Liver (tissue), 9 donors: ENCODE results near the gene MC2R. TPM values are rescaled to one million over a fixed set of nuclear protein-coding genes. Genes with fewer than 3 reads are reported as not detected.

Source experiments
- DNase-seq: peaks from one replicate; pipeline ENCODE4 v3.0.0-alpha.2; 2017; ENCODE audit warnings: low spot score
- H3K27ac ChIP-seq, 2 donors: one replicate each; pipeline ENCODE4 v1.7.0; 2013; ENCODE audit warnings: inconsistent platforms in 2 of 2, low read length in 2 of 2, control low read depth in 1 of 2, low read depth in 1 of 2, mild to moderate bottlenecking in 1 of 2
- H3K27me3 ChIP-seq, 4 donors: one replicate each; pipeline versions ENCODE4 v1.6.1 to v1.7.0; 2013; ENCODE audit warnings: low read length in 3 of 4, inconsistent platforms in 1 of 4, mild to moderate bottlenecking in 1 of 4, moderate library complexity in 1 of 4; ENCODE audit not compliant: control insufficient read depth in 4 of 4, insufficient read depth in 4 of 4
- H3K36me3 ChIP-seq, 4 donors: one replicate each; pipeline versions ENCODE4 v1.6.1 to v1.7.0; 2013; ENCODE audit warnings: low read length in 3 of 4, mild to moderate bottlenecking in 3 of 4, low read depth in 1 of 4, moderate library complexity in 1 of 4; ENCODE audit not compliant: control insufficient read depth in 4 of 4, insufficient read depth in 3 of 4
- H3K4me1 ChIP-seq, 4 donors: one replicate each; pipeline versions ENCODE4 v1.6.1 to v1.7.0; 2013; ENCODE audit warnings: low read length in 3 of 4, mild to moderate bottlenecking in 3 of 4, moderate library complexity in 1 of 4; ENCODE audit not compliant: control insufficient read depth in 4 of 4, insufficient read depth in 4 of 4
- H3K4me3 ChIP-seq, 3 donors: one replicate each; pipeline versions ENCODE4 v1.6.1 to v1.7.0; 2013; ENCODE audit warnings: low read length in 3 of 3, control low read depth in 1 of 3, low read depth in 1 of 3, mild to moderate bottlenecking in 1 of 3
- H3K9ac ChIP-seq, 2 donors: one replicate each; pipeline ENCODE4 v1.7.0; 2013; ENCODE audit warnings: low read length in 2 of 2, mild to moderate bottlenecking in 2 of 2, moderate library complexity in 2 of 2, control low read depth in 1 of 2, low read depth in 1 of 2
- H3K9me3 ChIP-seq, 4 donors: one replicate each; pipeline versions ENCODE4 v1.6.1 to v1.7.0; 2013; ENCODE audit warnings: low read length in 3 of 4; ENCODE audit not compliant: control insufficient read depth in 4 of 4
- EGR1 ChIP-seq, 2 donors: IDR thresholded peaks; 2 replicates each; pipeline ENCODE4 v1.6.1; 2016 to 2018; ENCODE audit warnings: antibody characterized with exemption in 2 of 2, low read depth in 2 of 2
- FOXA1 ChIP-seq: IDR thresholded peaks from 2 replicates; pipeline ENCODE4 v1.6.1; 2016; ENCODE audit warnings: antibody characterized with exemption
- FOXA2 ChIP-seq: IDR thresholded peaks from 2 replicates; pipeline ENCODE4 v1.6.1; 2016; ENCODE audit warnings: antibody characterized with exemption
- GABPA ChIP-seq, 2 donors: IDR thresholded peaks in 1 of 2; conservative IDR thresholded peaks in 1 of 2; 2 replicates each; pipeline ENCODE4 v1.6.1; 2016; ENCODE audit warnings: antibody characterized with exemption in 2 of 2, mild to moderate bottlenecking in 1 of 2, moderate library complexity in 1 of 2
- HNF4A ChIP-seq, 2 donors: conservative IDR thresholded peaks; 2 replicates each; pipeline ENCODE4 v1.6.1; 2016; ENCODE audit warnings: antibody characterized with exemption in 2 of 2, mild to moderate bottlenecking in 2 of 2
- HNF4G ChIP-seq: IDR thresholded peaks from 2 replicates; pipeline ENCODE4 v1.6.1; 2016; ENCODE audit warnings: antibody characterized with exemption
- JUND ChIP-seq, 2 donors: IDR thresholded peaks; 2 replicates each; pipeline ENCODE4 v1.6.1; 2016; ENCODE audit warnings: antibody characterized with exemption in 2 of 2
- MAX ChIP-seq: IDR thresholded peaks from 2 replicates; pipeline ENCODE4 v1.6.1; 2016; ENCODE audit warnings: antibody characterized with exemption
- NR2F2 ChIP-seq: IDR thresholded peaks from 2 replicates; pipeline ENCODE4 v1.6.1; 2016; ENCODE audit warnings: antibody characterized with exemption
- RAD21 ChIP-seq, 2 donors: IDR thresholded peaks; 2 replicates each; pipeline ENCODE4 v1.6.1; 2016; ENCODE audit warnings: antibody characterized with exemption in 2 of 2, mild to moderate bottlenecking in 2 of 2
- REST ChIP-seq: IDR thresholded peaks from 2 replicates; pipeline ENCODE4 v1.6.1; 2016; ENCODE audit warnings: antibody characterized with exemption, mild to moderate bottlenecking
- RXRA ChIP-seq, 2 donors: IDR thresholded peaks; 2 replicates each; pipeline ENCODE4 v1.6.1; 2017 to 2018; ENCODE audit warnings: antibody characterized with exemption in 2 of 2, mild to moderate bottlenecking in 1 of 2
- SP1 ChIP-seq: IDR thresholded peaks from 2 replicates; pipeline ENCODE4 v1.6.1; 2018; ENCODE audit warnings: antibody characterized with exemption, mild to moderate bottlenecking
- TAF1 ChIP-seq: conservative IDR thresholded peaks from 2 replicates; pipeline ENCODE4 v1.6.1; 2016; ENCODE audit warnings: antibody characterized with exemption, mild to moderate bottlenecking
- YY1 ChIP-seq: IDR thresholded peaks from 2 replicates; pipeline ENCODE4 v1.6.1; 2016; ENCODE audit warnings: antibody characterized with exemption, mild to moderate bottlenecking
- WGBS: extraction: QIAGEN DNeasy Blood & Tissue Kit; methylation state at CpG from one replicate; pipeline ENCODE4 v1.1.7; 2013; 5-methylcytosine and 5-hydroxymethylcytosine counted together
- polyA plus RNA-seq, 2 donors: library from polyadenylated mRNA; stranded (reverse) in 1 of 2; unstranded in 1 of 2; fragments of 200-250 nt in 1 of 2; fragments of >200 nt in 1 of 2; fragmentation: Nextera tagmentation in 1 of 2; extraction: Ambion mirVana in 1 of 2; gene quantifications; one replicate each; pipeline versions ENCODE4 v1.2.1 to v1.2.3, GENCODE V29; 2013 to 2015
- total RNA-seq, 2 donors: library from RNA; depleted of rRNA; stranded (reverse); fragments of >200 nt; gene quantifications; one replicate each; pipeline ENCODE4 v1.2.3, GENCODE V29; 2014
- TF ChIP-seq, protein P1 (sequence below): IDR thresholded peaks from 2 replicates; pipeline ENCODE4 v1.6.1; 2016; ENCODE audit warnings: antibody characterized with exemption
- TF ChIP-seq, protein P2 (sequence below): IDR thresholded peaks from 2 replicates; pipeline ENCODE4 v1.6.1; 2016; ENCODE audit warnings: antibody characterized with exemption
- TF ChIP-seq, protein P3 (sequence below): fragments of 150-350 bp; IDR thresholded peaks from 2 replicates; pipeline ENCODE4 v1.5.1; 2017; ENCODE audit warnings: improper control_type of control experiment, low read depth, low read length; ENCODE audit not compliant: missing input control
- donor health status: healthy.
- donor health status: healthy.
- donor health status: healthy.
- donor health status: healthy.
- donor health status: healthy.

MC2R gene
- total and polyA plus RNA-seq, 4 donors: not detected

GRCh38 chr18:13943338-13943737, 28.0 kb upstream of the MC2R start (continued):
- TF ChIP-seq MAX (no peak), YY1 (no peak), EGR1 (IDR thresholded peaks at IDR 0.05; ENCODE audit: low read depth in 2 of 2) (no peak)

DNA sequence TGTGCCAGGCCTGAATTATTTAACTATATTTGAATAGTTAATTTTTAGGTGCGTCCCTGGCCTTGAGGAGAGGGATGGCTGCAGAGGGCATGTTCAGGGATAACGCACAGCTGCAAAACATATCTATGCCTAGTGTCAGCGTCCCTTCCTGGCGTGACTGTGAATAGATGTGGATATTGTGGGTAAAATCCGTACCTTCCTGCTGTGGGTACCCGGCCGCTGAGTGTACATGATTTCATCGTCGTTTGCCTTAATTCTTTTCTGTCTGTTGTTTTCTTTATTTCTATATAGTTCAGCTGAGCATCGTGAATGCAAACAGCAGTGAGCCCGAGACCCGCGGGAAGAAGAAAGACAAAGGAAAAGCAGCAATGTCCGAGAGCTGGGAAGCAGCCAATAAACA, 25.0 kb upstream of the MC2R start:
- WGBS: 88% methylated on average over 14 of the region's 14 CpGs

GRCh38 chr18:13934676-13935075, 19.3 kb upstream of the MC2R start:
- no peaks in the 10 kb centered on the region for H3K36me3 ChIP-seq
- no peak overlapping the region for H3K27ac ChIP-seq
- H3K4me1 ChIP-seq: no peaks in the 10 kb centered on the region
- no peak overlapping the region for H3K4me3 ChIP-seq
- TF ChIP-seq TAF1: no peak
- TF ChIP-seq, protein P1, sequence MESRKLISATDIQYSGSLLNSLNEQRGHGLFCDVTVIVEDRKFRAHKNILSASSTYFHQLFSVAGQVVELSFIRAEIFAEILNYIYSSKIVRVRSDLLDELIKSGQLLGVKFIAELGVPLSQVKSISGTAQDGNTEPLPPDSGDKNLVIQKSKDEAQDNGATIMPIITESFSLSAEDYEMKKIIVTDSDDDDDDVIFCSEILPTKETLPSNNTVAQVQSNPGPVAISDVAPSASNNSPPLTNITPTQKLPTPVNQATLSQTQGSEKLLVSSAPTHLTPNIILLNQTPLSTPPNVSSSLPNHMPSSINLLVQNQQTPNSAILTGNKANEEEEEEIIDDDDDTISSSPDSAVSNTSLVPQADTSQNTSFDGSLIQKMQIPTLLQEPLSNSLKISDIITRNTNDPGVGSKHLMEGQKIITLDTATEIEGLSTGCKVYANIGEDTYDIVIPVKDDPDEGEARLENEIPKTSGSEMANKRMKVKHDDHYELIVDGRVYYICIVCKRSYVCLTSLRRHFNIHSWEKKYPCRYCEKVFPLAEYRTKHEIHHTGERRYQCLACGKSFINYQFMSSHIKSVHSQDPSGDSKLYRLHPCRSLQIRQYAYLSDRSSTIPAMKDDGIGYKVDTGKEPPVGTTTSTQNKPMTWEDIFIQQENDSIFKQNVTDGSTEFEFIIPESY: no peak
- no peak for TF ChIP-seq MAX
- no peaks in the 10 kb centered on the region for H3K27me3 ChIP-seq
- DNase-seq: no peak
- WGBS: 87% methylated on average over 6 of the region's 6 CpGs
- H3K9ac ChIP-seq: no peak overlapping the region
- H3K9me3 ChIP-seq: peaks cover 0 to 3% (median 0%) of the 10 kb centered on the region in 4 donors

More for the DNA sequence above, 25.0 kb upstream of the MC2R start:
- Histone ChIP-seq H3K4me3 (no peak overlapping the region), H3K4me1 (no peaks in the 10 kb centered on the region), H3K27me3 (no peaks in the 10 kb centered on the region), H3K36me3 (no peaks in the 10 kb centered on the region), H3K27ac (no peak overlapping the region), H3K9ac (no peak overlapping the region), H3K9me3 (no peaks in the 10 kb centered on the region)
- TF ChIP-seq HNF4A (conservative IDR thresholded peaks at IDR 0.05) (no peak), TAF1 (no peak), RAD21 (IDR thresholded peaks at IDR 0.05) (no peak), GABPA (IDR thresholded peaks at IDR 0.05 in 1 of 2, conservative IDR thresholded peaks at IDR 0.05 in 1 of 2) (no peak), RXRA (IDR thresholded peaks at IDR 0.05) (no peak), FOXA2 (no peak), JUND (IDR thresholded peaks at IDR 0.05) (no peak)
- DNase-seq: no peak

DNA sequence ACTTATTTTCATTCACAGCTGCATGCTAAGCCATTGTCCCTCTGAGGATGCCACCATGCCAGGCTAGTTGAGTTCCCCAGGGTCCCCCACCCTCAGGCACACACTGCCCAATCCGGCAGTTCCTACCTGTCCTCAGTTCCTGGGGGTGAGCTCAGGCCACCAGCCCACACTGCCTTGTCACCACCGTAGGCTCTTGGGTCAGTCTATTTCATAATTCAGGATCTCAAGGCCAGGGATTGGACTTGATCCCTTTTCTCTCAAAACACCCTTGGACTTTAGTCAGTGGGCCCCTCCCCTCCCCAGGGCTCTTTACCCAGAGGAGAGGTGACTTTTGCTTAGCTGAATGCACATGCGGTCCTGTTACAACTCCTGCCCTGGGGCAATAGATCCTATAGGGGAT, 18.7 kb upstream of the MC2R start:
- Histone ChIP-seq H3K4me1 (no peaks in the 10 kb centered on the region), H3K9ac (no peak overlapping the region), H3K9me3 (peaks cover 1 to 7% (median 5%) of the 10 kb centered on the region in 4 donors), H3K27ac (no peak overlapping the region), H3K36me3 (no peaks in the 10 kb centered on the region), H3K4me3 (no peak overlapping the region), H3K27me3 (no peaks in the 10 kb centered on the region)
- no peak for DNase-seq
- WGBS: 55% methylated on average over 3 of the region's 3 CpGs
- TF ChIP-seq HNF4G (no peak), MAX (no peak), SP1 (no peak), TAF1 (no peak), HNF4A (conservative IDR thresholded peaks at IDR 0.05) (no peak), RXRA (IDR thresholded peaks at IDR 0.05) (no peak), GABPA (IDR thresholded peaks at IDR 0.05 in 1 of 2, conservative IDR thresholded peaks at IDR 0.05 in 1 of 2) (no peak), RAD21 (IDR thresholded peaks at IDR 0.05) (no peak), REST (no peak), NR2F2 (no peak), FOXA1 (no peak), YY1 (no peak), JUND (IDR thresholded peaks at IDR 0.05) (no peak), EGR1 (IDR thresholded peaks at IDR 0.05; ENCODE audit: low read depth in 2 of 2) (no peak), FOXA2 (no peak)
- TF ChIP-seq, protein P2, sequence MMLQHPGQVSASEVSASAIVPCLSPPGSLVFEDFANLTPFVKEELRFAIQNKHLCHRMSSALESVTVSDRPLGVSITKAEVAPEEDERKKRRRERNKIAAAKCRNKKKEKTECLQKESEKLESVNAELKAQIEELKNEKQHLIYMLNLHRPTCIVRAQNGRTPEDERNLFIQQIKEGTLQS: no peak
- TF ChIP-seq, protein P3, sequence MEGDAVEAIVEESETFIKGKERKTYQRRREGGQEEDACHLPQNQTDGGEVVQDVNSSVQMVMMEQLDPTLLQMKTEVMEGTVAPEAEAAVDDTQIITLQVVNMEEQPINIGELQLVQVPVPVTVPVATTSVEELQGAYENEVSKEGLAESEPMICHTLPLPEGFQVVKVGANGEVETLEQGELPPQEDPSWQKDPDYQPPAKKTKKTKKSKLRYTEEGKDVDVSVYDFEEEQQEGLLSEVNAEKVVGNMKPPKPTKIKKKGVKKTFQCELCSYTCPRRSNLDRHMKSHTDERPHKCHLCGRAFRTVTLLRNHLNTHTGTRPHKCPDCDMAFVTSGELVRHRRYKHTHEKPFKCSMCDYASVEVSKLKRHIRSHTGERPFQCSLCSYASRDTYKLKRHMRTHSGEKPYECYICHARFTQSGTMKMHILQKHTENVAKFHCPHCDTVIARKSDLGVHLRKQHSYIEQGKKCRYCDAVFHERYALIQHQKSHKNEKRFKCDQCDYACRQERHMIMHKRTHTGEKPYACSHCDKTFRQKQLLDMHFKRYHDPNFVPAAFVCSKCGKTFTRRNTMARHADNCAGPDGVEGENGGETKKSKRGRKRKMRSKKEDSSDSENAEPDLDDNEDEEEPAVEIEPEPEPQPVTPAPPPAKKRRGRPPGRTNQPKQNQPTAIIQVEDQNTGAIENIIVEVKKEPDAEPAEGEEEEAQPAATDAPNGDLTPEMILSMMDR: no peak
